ENCODE results near the gene CASD1.

Gene CASD1

DNA sequence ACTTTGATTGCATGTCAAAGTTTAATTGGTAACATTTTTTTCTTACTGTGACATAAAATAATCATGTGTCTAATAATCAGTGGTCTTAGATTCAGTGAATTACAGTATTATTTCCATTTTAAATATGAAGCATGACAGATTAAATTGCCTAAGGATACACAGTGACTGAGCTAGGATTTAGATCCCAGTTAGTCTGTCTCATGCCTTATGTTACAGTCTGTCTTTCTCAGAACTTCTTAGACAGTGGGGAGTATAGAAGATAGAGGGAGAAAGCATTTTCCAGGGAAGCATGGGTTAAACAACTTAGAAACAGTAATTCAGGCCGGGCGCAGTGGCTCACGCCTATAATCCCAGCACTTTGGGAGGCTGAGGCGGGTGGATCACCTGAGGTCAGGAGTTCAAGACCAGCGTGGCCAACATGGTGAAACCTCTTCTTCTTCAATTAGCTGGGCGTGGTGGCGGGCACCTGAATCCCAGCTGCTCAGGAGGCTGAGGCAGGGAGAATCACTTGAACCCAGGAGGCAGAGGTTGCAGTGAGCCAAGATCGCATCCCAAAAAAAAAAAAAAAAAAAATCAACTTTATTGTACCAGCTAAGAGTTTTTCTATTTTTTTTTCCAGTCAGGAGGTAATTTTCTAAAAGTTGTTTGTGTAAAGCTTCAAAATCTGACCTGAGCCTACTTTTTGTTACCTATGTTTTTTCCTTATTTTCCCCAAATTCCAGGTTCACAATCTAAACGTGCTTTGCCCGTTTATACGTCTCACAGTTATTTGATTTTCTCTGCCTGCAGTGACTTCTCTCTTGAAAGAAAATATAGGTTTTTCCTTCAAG, 3.3 kb downstream of the CASD1 start:
- no peak for DNase-seq (ENCODE audit: low read depth in 3 of 3)

DNA sequence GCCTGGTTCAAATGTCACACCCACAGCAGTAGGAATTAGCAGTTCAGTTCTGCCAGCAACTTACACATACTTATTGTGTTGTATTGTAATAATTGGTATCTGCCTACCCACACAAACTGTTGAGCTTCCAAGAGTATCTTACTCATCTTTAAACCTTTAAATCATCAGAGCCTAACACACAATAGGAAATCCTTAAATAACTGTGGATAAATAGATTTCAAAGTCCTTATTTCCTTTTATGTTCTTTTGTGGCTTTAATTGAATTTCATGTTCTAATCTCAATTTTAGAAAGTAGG, 3.9 kb downstream of the CASD1 start:
- no peak for DNase-seq (ENCODE audit: low read depth in 3 of 3)

DNA sequence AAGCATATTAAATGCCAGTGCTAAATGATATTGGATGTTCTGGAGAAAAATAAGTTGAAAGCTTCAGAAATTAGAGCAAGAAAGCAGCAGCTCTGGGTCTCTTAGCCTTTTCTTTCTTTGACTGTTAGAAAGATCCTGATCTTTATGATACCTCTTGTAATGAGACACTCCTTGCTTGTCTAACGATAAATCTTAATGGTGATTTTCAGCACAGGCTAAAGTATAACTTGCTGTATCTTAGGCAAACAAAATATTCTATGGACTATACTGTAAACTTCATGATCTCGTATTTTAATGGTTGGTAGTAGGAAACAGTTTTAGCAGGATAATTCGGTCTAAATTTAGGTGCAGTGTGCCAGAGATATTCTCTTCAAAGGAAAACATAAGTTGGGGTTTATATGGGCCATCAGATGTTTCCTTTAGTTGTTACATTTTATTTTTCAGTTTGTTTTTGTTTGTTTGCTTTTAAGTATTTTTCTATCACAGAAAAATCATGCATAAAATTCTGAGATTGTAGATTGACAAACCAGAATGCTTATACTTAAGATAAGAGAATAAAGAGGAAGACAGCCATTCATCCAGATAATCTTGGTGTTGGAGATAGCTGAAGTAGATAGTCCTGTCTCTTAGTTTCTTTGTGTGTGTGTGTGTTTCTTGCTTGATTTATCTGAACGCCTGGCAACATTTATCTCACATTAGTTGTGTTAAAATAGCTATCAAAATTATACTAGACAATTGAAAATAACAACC, 4.7 kb downstream of the CASD1 start:
- no peak for DNase-seq (ENCODE audit: low read depth in 3 of 3)

DNA sequence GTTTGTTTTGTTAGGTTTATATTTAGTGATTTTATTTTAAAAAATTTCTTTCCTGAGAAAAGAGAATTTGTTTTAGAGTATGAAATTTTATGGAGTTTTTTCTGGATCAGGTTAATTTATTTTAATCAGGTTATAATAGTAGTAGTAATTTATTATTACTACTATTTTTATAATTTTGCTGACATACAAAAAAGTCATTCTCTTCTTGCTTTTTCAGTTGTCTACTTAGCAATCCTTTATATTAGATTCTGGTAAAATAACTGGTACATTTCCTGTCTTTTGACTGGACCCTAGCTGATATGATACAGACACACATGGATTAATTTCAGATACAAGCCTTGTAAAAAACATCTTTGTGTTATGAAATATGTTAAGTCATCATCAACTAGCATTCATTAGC, 5.3 kb downstream of the CASD1 start:
- no peak for DNase-seq (ENCODE audit: low read depth in 3 of 3)

DNA sequence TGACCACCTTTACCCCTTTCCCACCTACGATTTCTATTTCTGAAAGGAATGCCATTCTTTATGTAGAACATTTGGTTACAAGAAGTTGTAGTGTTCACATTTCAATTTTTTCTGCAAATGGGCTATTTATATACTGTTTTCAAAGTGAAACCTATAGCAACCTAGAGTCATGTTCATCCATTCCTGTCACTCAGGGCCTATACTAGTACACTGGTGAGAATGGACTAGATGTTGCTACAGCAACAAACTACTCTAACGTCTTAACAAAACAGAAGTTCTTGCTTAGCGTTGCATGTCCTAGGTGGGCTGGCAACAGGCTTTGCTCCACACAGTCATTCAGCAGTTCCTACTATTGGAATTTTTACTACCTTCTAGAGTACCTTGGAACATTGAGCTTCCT, 16.3 kb downstream of the CASD1 start:
- no peak for DNase-seq (ENCODE audit: low read depth in 3 of 3)

DNA sequence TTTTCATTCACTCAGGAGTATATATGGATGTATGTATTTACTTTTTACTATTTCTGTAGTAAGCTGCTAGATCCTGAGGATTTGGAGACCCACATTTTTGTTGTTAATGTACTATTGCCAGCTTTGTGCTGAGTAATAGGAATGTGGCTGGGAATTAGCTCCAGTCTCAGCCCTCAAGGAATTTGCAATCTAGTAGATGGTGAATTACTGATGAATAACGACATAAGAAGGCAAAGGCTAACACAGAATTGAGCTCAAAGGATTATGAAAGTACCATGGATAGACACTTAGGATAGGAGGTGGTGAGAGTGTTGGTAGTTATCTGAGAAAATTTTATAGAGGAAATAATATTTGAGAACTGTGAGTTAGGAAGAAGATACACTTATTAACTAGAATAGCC, 19.9 kb downstream of the CASD1 start:
- DNase-seq (ENCODE audit: low read depth in 3 of 3) = no peak

DNA sequence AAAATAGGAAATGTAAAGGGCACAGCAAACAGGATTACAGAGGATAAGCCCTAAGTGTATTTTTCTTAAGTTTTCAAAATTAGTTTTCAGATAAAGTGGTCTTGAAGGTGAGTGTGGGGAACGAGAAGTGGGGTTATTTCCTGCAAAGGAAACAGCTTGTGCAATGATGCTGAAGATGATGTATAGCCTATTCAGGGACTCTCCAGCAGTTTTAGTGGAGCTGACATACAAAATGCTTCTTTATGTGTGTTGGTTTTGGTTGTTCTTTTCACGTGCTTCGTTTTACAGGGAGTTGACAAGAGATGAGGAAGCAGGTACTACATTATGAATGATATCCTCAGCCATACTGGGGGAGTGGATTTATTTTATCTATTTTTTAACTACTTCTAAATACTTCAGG, 20.5 kb downstream of the CASD1 start:
- DNase-seq (ENCODE audit: low read depth in 3 of 3) = no peak

DNA sequence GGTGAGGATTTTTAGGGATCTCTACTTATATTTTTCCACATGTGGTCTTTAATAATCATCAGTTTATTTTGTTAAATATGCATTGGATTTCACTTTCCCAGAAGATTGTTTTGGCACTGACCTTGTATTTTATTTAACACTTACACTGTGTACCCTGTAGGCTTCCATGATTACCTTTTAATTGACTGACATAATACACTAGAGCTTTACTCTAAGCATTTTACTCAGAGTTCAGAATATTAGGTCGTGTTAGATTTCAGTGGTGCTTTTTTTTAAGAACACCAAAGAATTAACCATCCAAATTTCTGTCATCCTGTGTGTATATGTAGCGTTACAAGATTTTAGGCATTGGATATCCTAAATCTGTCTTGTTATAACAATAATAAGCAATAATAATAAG, 23.1 kb downstream of the CASD1 start:
- DNase-seq (ENCODE audit: low read depth in 3 of 3) = no peak

DNA sequence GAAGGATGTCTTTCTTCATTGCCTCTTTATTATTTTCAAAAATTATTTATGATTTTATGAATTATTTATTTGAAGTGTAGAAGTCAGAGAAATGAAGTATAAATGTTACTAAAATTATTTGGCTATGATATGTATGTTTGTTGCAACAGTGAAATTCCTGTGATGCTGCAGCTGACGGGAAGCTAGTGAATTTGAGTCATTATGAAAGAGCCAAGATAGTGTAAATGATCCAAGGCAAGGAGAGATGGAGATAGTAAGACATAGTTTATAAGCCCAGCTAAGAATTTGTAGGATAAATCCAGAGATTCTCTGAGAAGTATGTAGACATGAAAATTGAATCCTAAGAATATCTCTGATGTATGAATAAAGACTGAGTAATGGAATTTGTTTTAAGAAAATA, 30.8 kb downstream of the CASD1 start:
- DNase-seq (ENCODE audit: low read depth in 3 of 3) = no peak

DNA sequence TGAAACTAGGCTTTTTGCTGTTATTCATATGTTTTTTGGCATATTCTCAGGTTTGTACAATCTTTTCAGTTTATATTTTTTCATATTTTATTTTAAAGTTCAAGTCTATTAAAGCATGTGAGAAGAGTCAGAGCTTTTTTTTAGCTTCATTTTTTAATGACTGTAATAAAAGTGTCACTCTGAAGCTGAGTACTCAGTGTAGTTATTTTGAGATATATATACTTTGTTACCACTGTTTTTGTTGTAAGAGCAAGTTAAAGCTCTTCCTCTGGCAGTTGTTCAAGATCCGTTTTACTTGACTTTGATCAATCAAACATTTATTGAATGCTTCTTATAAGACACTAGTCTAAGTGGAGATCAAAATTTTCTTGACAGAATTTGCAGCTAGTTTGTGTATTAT, 37.5 kb downstream of the CASD1 start:
- DNase-seq (ENCODE audit: low read depth in 3 of 3) = no peak

DNA sequence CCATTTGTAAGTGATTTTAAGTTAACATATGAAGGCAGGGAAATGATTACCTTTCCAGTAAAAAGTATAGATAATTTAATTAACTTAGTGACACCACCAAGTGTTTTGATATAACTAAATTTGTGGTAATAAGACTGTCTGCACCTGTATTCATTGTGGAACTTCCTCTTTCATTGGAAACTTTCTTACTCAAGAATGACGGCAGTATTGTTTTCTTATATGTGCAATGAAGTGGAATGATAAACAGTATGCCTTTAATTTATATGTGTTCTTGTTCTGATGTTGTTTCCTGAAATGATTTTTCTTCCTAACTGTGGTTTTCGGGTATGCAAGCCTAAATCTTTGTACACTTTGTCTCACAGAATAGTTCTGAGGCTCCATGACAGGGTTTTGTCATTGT, 46.4 kb downstream of the CASD1 start:
- DNase-seq (ENCODE audit: low read depth in 3 of 3) = no peak

DNA sequence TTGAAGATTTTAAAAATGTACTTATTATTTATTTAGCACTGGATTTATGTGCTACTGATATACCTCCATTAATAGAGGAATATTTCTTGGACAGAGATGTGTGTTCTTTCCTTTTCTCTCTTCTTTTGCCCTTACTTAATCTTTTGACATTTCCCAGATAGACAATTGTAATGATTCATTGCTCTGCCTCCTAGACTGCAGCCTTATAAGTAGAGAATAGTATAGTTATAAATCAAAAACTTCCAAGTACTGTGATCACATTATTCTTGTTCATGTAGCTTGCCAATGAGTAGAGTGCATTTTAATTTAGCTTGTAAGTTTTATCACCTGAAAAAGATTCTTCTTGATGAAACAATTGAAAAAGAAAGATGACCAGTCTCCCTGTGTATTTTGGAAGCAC, 47.6 kb downstream of the CASD1 start:
- DNase-seq (ENCODE audit: low read depth in 3 of 3) = no peak

DNA sequence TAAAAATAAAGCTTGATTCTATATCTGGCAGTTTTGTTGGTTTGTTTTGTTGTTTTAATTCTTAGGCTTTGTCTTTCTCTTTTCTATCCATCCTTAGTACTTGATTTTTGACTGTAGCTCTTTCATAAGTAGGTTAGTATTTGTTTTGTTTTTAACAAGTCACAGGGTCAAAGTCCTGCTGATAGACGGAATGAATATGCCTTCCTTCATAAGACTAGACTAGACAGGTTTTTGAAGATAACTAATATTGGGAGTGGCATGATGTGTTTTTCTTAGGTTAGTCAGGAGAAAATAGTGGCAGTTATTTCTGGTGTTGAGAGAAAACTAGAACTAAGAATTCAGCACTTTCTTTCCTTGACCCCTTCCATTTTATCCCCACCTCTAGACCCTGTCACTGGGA, 50.4 kb downstream of the CASD1 start:
- no peak for DNase-seq (ENCODE audit: low read depth in 3 of 3)

DNA sequence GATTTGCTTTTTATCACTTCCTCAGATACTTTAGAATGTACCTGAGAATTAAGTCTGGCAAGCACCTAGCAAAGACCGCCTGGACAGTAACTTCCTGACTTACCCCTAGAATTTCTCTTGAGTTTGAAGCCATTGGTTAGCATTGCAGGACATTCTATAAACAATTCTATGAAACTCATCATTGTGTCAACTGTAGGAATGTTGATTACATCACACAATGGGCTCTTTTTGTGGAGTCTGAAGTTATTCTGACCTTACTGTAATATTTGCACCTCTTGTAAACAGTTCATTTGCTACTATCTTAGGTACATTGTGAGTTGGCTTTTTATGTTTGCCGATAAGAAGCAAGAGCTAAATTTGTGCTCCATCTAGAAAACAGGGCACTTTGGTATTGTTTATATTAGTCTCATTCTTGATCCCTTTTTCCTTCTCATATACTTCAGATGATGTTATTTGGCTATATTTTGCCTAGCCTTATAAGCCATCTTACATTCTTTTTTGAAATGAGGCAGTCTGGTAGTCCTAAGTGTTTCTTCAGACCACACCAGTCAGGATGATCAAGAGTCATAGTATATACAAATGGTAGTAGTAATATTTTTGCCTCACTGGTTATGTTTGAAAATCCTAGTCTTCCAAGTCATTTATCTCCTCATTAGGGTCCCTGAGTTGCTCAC, 52.4 kb downstream of the CASD1 start:
- no peak for DNase-seq (ENCODE audit: low read depth in 3 of 3)

DNA sequence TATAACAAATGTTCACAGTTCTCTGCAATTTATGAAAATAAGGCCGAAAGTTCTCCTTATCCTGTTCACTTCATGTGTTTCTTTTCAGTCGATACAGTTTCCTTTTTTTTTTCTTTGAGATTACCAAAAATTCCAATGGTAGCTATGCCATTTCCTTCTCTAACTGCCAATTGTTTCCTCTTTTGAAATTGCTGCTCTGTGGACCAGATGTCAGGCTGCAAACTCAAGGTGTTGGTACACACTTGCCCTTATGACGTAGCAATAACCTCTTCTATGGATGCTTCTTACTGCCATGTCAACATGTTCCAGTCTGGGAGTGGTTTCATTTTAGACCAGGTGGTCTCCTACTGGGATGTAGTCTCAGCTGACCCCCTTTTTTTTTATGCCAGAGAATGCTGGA, 52.9 kb downstream of the CASD1 start:
- DNase-seq (ENCODE audit: low read depth in 3 of 3) = no peak

DNA sequence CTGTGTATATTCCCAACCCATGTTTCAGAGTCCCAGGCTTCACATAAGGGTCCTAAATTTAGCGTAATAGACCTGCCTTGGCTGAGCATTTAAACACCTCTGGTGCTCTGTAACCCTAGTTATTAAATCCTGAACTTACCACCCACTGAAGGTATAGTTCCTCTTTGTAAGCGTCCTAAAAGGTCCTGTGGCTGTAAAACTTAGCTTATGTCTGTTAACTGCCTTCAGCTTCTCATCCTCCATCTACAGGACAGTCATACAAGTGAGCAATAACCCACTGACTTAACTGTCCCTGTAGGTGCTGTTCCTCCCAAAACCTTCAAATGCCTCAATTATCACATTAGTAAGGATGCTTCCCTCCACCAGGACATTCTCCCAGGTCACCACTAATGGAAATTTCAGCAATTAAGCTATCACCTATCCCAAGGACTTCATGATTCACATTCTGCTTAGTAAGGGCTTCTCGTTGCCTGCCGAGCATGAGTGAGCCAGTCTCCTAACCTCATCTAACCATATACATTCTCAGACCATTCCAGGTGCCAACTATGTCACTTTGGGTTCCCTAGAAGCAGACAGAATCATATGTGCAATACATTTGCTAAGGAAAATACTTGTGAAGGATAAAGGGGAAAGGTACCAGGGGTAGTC, 55.8 kb downstream of the CASD1 start:
- DNase-seq (ENCODE audit: low read depth in 3 of 3) = no peak

DNA sequence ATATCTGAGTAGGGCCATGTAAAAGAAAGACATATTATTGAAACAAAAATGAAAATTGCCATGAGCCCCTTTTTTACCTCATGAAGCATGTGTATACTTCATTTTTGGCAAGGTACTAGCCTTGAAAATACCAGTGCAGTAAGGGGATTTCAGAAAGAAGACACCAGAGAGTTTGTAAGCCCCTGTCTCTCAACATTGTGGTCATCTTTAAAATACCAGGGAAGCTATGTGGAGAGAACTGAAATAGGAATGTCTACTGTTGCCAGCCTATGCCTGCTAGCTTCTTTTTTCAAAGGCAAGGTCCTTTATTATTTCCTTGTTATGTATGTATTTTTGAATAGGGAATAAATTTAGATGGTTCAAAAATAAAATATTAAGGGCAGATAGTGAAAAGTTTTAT, 57.8 kb downstream of the CASD1 start:
- no peak for DNase-seq (ENCODE audit: low read depth in 3 of 3)

DNA sequence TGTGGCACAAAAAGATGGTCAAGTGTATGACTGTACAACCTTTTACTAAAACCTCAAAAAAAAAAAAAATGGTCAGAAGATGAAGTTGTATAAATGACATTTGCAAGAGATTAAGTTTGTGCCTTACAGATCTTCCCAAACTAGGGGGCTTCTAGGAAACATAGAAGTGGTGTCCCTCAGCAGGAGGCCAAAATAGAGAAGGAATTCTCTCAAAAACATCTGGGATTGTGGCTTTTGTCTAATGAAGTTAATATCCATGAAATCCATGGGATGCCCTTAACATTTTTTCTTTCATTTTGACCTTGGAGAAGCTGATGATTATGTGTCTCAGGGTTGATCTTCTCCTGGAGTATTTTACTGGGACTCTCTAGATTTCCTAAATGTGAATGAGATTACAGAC, 62.2 kb downstream of the CASD1 start:
- DNase-seq (ENCODE audit: low read depth in 3 of 3) = no peak

DNA sequence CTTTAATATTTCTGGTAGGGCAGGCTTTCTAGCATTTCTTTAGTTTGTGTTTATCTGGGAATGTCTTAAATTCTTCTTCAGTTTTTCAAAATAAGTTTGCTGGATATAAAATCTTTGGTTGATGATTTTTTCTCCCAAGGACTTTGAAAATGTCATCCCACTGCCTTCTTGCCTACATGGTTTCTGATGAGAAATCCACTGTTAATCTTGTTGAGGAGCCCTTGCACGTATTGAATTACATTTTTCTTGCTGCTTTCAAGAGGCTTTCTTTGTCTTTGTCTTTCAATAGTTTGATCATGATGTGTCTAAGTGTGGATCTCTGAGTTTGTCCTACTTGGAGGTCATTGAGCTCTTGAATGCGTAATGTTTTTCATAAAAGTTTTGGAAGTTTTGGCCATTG, 66.0 kb downstream of the CASD1 start:
- DNase-seq (ENCODE audit: low read depth in 3 of 3) = no peak

DNA sequence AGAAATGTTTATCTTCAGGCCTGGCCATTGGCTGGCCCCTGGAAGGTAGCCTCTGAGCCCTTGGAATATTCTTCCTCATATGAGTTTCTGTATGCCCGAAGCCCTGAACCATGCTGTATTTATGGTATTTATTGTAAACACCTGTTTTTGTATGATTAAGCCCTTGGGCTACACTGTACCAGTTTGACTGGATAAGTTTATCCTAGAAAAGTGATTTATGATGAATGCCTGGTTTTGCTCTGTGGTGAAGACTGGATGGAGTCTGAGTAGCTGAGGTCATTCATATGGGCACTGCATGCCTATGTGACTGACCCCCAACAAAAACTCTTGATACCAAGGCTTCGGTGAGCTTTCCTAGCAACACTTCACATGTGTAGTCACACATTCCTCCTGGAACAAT, 66.7 kb downstream of the CASD1 start:
- DNase-seq (ENCODE audit: low read depth in 3 of 3) = no peak

DNA sequence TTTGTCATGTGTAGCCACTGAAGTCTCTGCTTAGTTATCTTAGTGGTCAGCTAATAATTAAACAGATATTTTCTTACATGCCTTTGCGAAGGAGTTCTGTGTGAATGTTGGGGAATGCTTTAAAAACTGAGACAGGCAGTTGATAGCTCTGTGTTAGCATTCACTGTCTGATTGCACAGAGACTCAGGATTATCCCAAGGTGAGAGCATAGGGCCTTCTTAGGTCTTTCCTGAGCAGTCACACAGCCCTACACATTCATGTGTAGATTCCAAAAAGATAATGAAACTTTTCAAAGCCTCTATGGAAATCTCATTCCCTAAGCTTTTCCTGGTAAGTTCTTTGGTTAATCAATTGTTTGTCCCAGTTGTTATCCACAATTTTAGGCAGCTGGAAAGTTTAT, 67.7 kb downstream of the CASD1 start:
- no peak for DNase-seq (ENCODE audit: low read depth in 3 of 3)

DNA sequence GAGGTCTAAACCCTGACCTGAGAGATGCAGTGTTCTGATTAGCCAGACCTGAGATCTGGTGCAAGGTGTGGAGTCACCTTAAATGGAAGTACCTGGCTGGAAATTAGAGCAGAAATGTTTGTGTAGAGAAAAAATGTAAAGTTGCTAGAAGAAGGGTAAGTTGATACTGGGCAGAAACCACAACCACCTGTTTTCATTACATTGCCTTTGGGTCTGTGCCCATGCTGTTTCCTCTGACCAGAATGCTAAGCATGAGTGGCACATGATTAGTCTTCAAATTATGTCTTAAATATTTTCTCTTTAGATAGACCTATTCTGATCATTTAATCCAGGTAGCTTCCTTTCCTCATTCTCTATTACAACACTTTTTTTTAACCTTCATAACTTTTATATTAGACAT, 69.0 kb downstream of the CASD1 start:
- no peak for DNase-seq (ENCODE audit: low read depth in 3 of 3)

DNA sequence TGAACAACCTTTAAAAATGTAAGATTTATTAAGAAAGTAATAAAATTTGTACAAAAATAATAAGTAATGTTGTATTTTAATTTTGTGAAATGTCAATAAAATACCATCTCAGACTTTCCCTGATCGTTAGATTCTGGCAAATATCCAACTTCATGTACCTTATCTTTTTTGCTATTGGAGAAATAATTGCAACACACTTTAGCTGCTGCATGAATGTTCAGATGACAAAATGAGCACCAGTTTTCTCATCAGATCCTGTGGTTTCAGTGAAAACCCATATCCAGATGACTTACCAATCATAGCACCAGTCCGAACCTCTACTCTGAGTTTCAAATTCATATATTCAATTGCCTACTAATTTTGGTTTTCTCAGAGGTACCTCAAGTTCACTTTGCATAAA, 69.9 kb downstream of the CASD1 start:
- no peak for DNase-seq (ENCODE audit: low read depth in 3 of 3)
